GM20000 (cell line): ENCODE measurements around the gene SLC47A2.

Source experiments
- DNase-seq: peaks from one replicate; pipeline ENCODE4 v3.0.0; 2012; ENCODE audit warnings: low spot score
- CTCF ChIP-seq: IDR thresholded peaks from 2 replicates; pipeline ENCODE4 v1.5.1; 2012; ENCODE audit warnings: mild to moderate bottlenecking, control low read depth; ENCODE audit errors: extremely low read depth, missing control alignments

Gene SLC47A2

GRCh38 chr17:19752216-19753050 lies 36.0 kb upstream of the SLC47A2 start:
- no peak for TF ChIP-seq CTCF
- no peak for DNase-seq

- TF ChIP-seq CTCF = no peak
- DNase-seq = no peak
These were observed 34.5 kb upstream of the SLC47A2 start for GRCh38 chr17:19750835-19751234.

- no peak for TF ChIP-seq CTCF
- DNase-seq = no peak
These were observed 33.7 kb upstream of the SLC47A2 start for GRCh38 chr17:19750020-19750572.

- TF ChIP-seq CTCF = no peak
- DNase-seq = no peak
These were observed 32.4 kb upstream of the SLC47A2 start for GRCh38 chr17:19748807-19749193.

- no peak for TF ChIP-seq CTCF
- no peak for DNase-seq
These were observed 31.7 kb upstream of the SLC47A2 start, which contains the start of gene ALDH3A1 for GRCh38 chr17:19747829-19748806. Gene ALDH3A1 (minus strand): TSS chr17:19748298. CDS start chr17:19745129, 3,169 bp downstream.

- DNase-seq = no peak
- no peak for TF ChIP-seq CTCF
These were observed 30.9 kb upstream of the SLC47A2 start for GRCh38 chr17:19747159-19747719.
